GM23338 (cell line): ENCODE measurements around the gene RAB6A. TPM values are rescaled to one million over a fixed set of nuclear protein-coding genes. Genes with fewer than 3 reads are reported as not detected.
"Not testable (repeated sequence)": the region's sequence is repeated elsewhere in the genome, so short reads cannot be mapped to it uniquely, and the experiment has no call there.

Experiments used
- ATAC-seq: fragments of 200-7000 bp; cut with Tn5 transposase; 3 replicates; pipeline ENCODE4 v1.9.1; 2020
- DNase-seq: peaks from one replicate; pipeline ENCODE4 v3.0.0-alpha.2; 2015; ENCODE audit warnings: low spot score
- H2AFZ ChIP-seq: fragments of 200-600 bp; sonication (generic); 2 replicates; pipeline ENCODE4 v1.8.0; 2016; ENCODE audit warnings: antibody characterized with exemption, mild to moderate bottlenecking, moderate library complexity
- H3F3A ChIP-seq: fragments of 200-600 bp; sonication (generic); replicated peaks from 2 replicates; pipeline ENCODE4 v1.8.0; 2017; ENCODE audit warnings: antibody characterized with exemption, mixed run types, low read depth
- H3K27ac ChIP-seq: fragments of 200-600 bp; sonication (generic); 2 replicates; pipeline ENCODE4 v1.6.1; 2016; ENCODE audit warnings: low read depth
- H3K27me3 ChIP-seq: fragments of 200-600 bp; sonication (generic); 2 replicates; pipeline ENCODE4 v1.8.0; 2016; ENCODE audit warnings: mild to moderate bottlenecking, mixed run types, moderate library complexity; ENCODE audit not compliant: insufficient read depth
- H3K36me3 ChIP-seq: fragments of 200-600 bp; sonication (generic); 2 replicates; pipeline ENCODE4 v1.8.0; 2016; ENCODE audit warnings: mild to moderate bottlenecking; ENCODE audit not compliant: insufficient read depth
- H3K4me1 ChIP-seq: fragments of 200-600 bp; sonication (generic); 2 replicates; pipeline ENCODE4 v1.8.0; 2016; ENCODE audit warnings: mild to moderate bottlenecking, moderate library complexity; ENCODE audit not compliant: insufficient read depth
- H3K4me2 ChIP-seq: fragments of 200-600 bp; sonication (generic); 2 replicates; pipeline ENCODE4 v1.7.1; 2017; ENCODE audit warnings: mixed run types
- H3K4me3 ChIP-seq: fragments of 200-600 bp; sonication (generic); 2 replicates; pipeline ENCODE4 v1.6.1; 2016; ENCODE audit warnings: mixed run types
- H3K79me2 ChIP-seq: fragments of 200-600 bp; sonication (generic); replicated peaks from 2 replicates; pipeline ENCODE4 v1.8.0; 2017; ENCODE audit warnings: mild to moderate bottlenecking; ENCODE audit not compliant: insufficient read depth
- H3K9me2 ChIP-seq: fragments of 200-600 bp; sonication (generic); 2 replicates; pipeline ENCODE4 v1.8.0; 2017; ENCODE audit not compliant: insufficient read depth
- H4K20me1 ChIP-seq: fragments of 200-600 bp; sonication (generic); replicated peaks from 2 replicates; pipeline ENCODE4 v1.8.0; 2017; ENCODE audit warnings: mild to moderate bottlenecking; ENCODE audit not compliant: insufficient read depth
- H3K27ac Mint-ChIP-seq: 2 replicates; pipeline ENCODE4 v1.8.0; 2020; ENCODE audit warnings: inconsistent platforms, mild to moderate bottlenecking, moderate library complexity, mixed read lengths
- H3K27me3 Mint-ChIP-seq: 3 replicates; pipeline ENCODE4 v1.8.0; 2022; ENCODE audit warnings: low read depth, mild to moderate bottlenecking, moderate library complexity, mixed read lengths, inconsistent platforms; ENCODE audit not compliant: insufficient read depth, poor library complexity
- H3K36me3 Mint-ChIP-seq: 3 replicates; pipeline ENCODE4 v1.8.0; 2021; ENCODE audit warnings: low read depth, mild to moderate bottlenecking, inconsistent platforms, moderate library complexity, mixed read lengths
- H3K4me1 Mint-ChIP-seq: 3 replicates; pipeline ENCODE4 v1.8.0; 2020; ENCODE audit warnings: mild to moderate bottlenecking, inconsistent platforms, mixed read lengths
- H3K4me3 Mint-ChIP-seq: 3 replicates; pipeline ENCODE4 v1.8.0; 2021; ENCODE audit warnings: moderate library complexity, mild to moderate bottlenecking, inconsistent platforms, mixed read lengths
- H3K9me3 Mint-ChIP-seq: 3 replicates; pipeline ENCODE4 v1.8.0; 2020; ENCODE audit warnings: moderate library complexity, mild to moderate bottlenecking, inconsistent platforms, mixed read lengths
- CTCF ChIP-seq, 2 experiments: fragments of 200-600 bp in 1 of 2; sonication (generic) in 1 of 2; conservative IDR thresholded peaks; 2 replicates each; pipeline versions ENCODE4 v1.5.1 to v1.6.1; 2016 to 2017; ENCODE audit warnings: antibody characterized with exemption in 2 of 2, low read depth in 2 of 2, mild to moderate bottlenecking in 2 of 2, moderate library complexity in 1 of 2
- ETS1 ChIP-seq: IDR thresholded peaks from 2 replicates; pipeline ENCODE4 v1.6.1; 2016; ENCODE audit warnings: antibody characterized with exemption
- EZH2 ChIP-seq: fragments of 200-600 bp; sonication (generic); IDR thresholded peaks from one replicate; pipeline ENCODE4 v1.8.0; 2017; ENCODE audit warnings: antibody characterized with exemption, mild to moderate bottlenecking, low read depth; ENCODE audit not compliant: unreplicated experiment
- EZH2phosphoT487 ChIP-seq: fragments of 200-600 bp; sonication (generic); IDR thresholded peaks from one replicate; pipeline ENCODE4 v1.8.1; 2018; ENCODE audit warnings: antibody characterized with exemption; ENCODE audit not compliant: unreplicated experiment
- JUNB ChIP-seq: IDR thresholded peaks from one replicate; pipeline ENCODE4 v1.6.1; 2016; ENCODE audit warnings: antibody characterized with exemption; ENCODE audit not compliant: unreplicated experiment
- NANOG ChIP-seq: IDR thresholded peaks from 2 replicates; pipeline ENCODE4 v1.6.1; 2016; ENCODE audit warnings: antibody characterized with exemption, borderline replicate concordance
- POLR2AphosphoS5 ChIP-seq: IDR thresholded peaks from 2 replicates; pipeline ENCODE4 v1.6.1; 2016; ENCODE audit warnings: antibody characterized with exemption, low read depth
- REST ChIP-seq: IDR thresholded peaks from one replicate; pipeline ENCODE4 v1.6.1; 2018; ENCODE audit warnings: antibody characterized with exemption; ENCODE audit not compliant: unreplicated experiment
- STAT1 ChIP-seq: IDR thresholded peaks from one replicate; pipeline ENCODE4 v1.6.1; 2016; ENCODE audit warnings: antibody characterized with exemption; ENCODE audit not compliant: unreplicated experiment
- ZNF331 ChIP-seq: fragments of 250-450 bp; sonication (Bioruptor Pico); IDR thresholded peaks from 2 replicates; pipeline ENCODE4 v1.5.0; 2020; ENCODE audit warnings: low read depth, mild to moderate bottlenecking, moderate library complexity
- polyA plus RNA-seq: library from polyadenylated mRNA; unstranded; fragments of >200 nt; fragmentation: Nextera tagmentation; extraction: Ambion mirVana; gene quantifications from 2 replicates; pipeline ENCODE4 v1.2.1, GENCODE V29; 2016
- total RNA-seq: library from RNA; depleted of rRNA; stranded (reverse); fragments of >200 nt; shearing (Covaris generic); gene quantifications from 2 replicates; pipeline ENCODE4 v1.2.3, GENCODE V29; 2014

Gene RAB6A
- total and polyA plus RNA-seq, 2 experiments from 2014 or later = 61.1 to 127 TPM

GRCh38 chr11:73746701-73747100, 14.2 kb downstream of the RAB6A start (continued):
- TF ChIP-seq EZH2phosphoT487 (no peak), NANOG (no peak), EZH2 (no peak), CTCF (conservative IDR thresholded peaks at IDR 0.05; ENCODE audit: low read depth in 2 of 2) (no peak), ETS1 (no peak)

- no peak overlapping the region for H3K4me3 Mint-ChIP-seq
- H3K27me3 Mint-ChIP-seq = peaks cover 5% of the 10 kb centered on the region
- TF ChIP-seq NANOG (no peak), JUNB (no peak), ETS1 (no peak), EZH2 (no peak), POLR2AphosphoS5 (no peak), ZNF331 (CRISPR knock-in tag) (no peak), EZH2phosphoT487 (no peak), CTCF (conservative IDR thresholded peaks at IDR 0.05; ENCODE audit: low read depth in 2 of 2) (no peak), REST (no peak), STAT1 (no peak)
- no peak overlapping the region; the same call in 1 of the 2 replicates for H3K27ac Mint-ChIP-seq
- DNase-seq (no peak), ATAC-seq (no peak)
- Histone ChIP-seq H2AFZ (no peak overlapping the region), H3K4me3 (no peak overlapping the region), H3K79me2 (peaks cover 95% of the 10 kb centered on the region), H3K4me2 (no peak overlapping the region), H3K4me1 (no peaks in the 10 kb centered on the region), H4K20me1 (peaks cover 23% of the 10 kb centered on the region), H3F3A (no peaks in the 10 kb centered on the region), H3K27ac (no peak overlapping the region), H3K27me3 (no peaks in the 10 kb centered on the region), H3K9me2 (no peaks in the 10 kb centered on the region), H3K36me3 (no peaks in the 10 kb centered on the region)
- H3K9me3 Mint-ChIP-seq = no peaks in the 10 kb centered on the region
- H3K4me1 Mint-ChIP-seq = no peaks in the 10 kb centered on the region
- peaks cover 13% of the 10 kb centered on the region; the same call in 2 of the 3 replicates for H3K36me3 Mint-ChIP-seq
Measured at GRCh38 chr11:73743045-73743444, 17.8 kb downstream of the RAB6A start.

- not testable (repeated sequence) for H3K4me1 ChIP-seq, H3K4me2 ChIP-seq, H3K9me2 ChIP-seq, H3K27ac ChIP-seq, H3K27ac Mint-ChIP-seq, H3K4me3 ChIP-seq, H2AFZ ChIP-seq, H3F3A ChIP-seq, H3K27me3 Mint-ChIP-seq, H3K27me3 ChIP-seq, H3K36me3 ChIP-seq, H3K4me1 Mint-ChIP-seq, ATAC-seq, H3K4me3 Mint-ChIP-seq, DNase-seq
- H3K36me3 Mint-ChIP-seq = peaks cover 37% of the 10 kb centered on the region
- Histone ChIP-seq H3K79me2 (peaks cover 88% of the 10 kb centered on the region), H4K20me1 (peaks cover 21% of the 10 kb centered on the region; the same call in 1 of the 2 replicates)
- peaks cover 17% of the 10 kb centered on the region for H3K9me3 Mint-ChIP-seq
Measured at GRCh38 chr11:73735959-73736358, 24.9 kb downstream of the RAB6A start.
